HG03175 (cell line): Measurements from ENCODE around the gene RSU1.
"Not testable (repeated sequence)": the region's sequence is repeated elsewhere in the genome, so short reads cannot be mapped to it uniquely, and the experiment has no call there.

Experiments
- ATAC-seq: cut with Tn5 transposase; IDR thresholded peaks from one replicate; pipeline ENCODE4 v1.9.1; 2021; ENCODE audit warnings: mild to moderate bottlenecking, moderate library complexity; ENCODE audit not compliant: unreplicated experiment

RSU1 gene

GRCh38 chr10:16788125-16788524 lies 29.1 kb downstream of the RSU1 start:
- no peak for ATAC-seq

- no peak for ATAC-seq
Observed at GRCh38 chr10:16787361-16787791, 29.8 kb downstream of the RSU1 start.

- ATAC-seq = no peak
Observed at GRCh38 chr10:16780338-16780880, 36.8 kb downstream of the RSU1 start.

GRCh38 chr10:16779384-16779915 lies 37.8 kb downstream of the RSU1 start:
- peak; percentile 77 for ATAC-seq

GRCh38 chr10:16777473-16778370 lies 39.5 kb downstream of the RSU1 start:
- ATAC-seq = peak; percentile 51

- no peak for ATAC-seq
Observed at GRCh38 chr10:16776896-16777295, 40.3 kb downstream of the RSU1 start.

- no peak for ATAC-seq
Observed at GRCh38 chr10:16773334-16773733, 43.9 kb downstream of the RSU1 start.

- ATAC-seq = no peak
Observed at GRCh38 chr10:16770670-16771069, 46.6 kb downstream of the RSU1 start.

- ATAC-seq = no peak
Observed at GRCh38 chr10:16770141-16770540, 47.1 kb downstream of the RSU1 start.

- ATAC-seq = no peak
Observed at GRCh38 chr10:16769331-16769730, 47.9 kb downstream of the RSU1 start.

GRCh38 chr10:16768702-16769101 lies 48.5 kb downstream of the RSU1 start:
- ATAC-seq = no peak

- ATAC-seq = peak; percentile 75
Observed at GRCh38 chr10:16765509-16766375, 51.5 kb downstream of the RSU1 start.

GRCh38 chr10:16761300-16761699 lies 55.9 kb downstream of the RSU1 start:
- ATAC-seq = no peak

GRCh38 chr10:16756561-16757221 lies 60.5 kb downstream of the RSU1 start:
- ATAC-seq = no peak

- ATAC-seq = no peak
Observed at GRCh38 chr10:16754765-16755164, 62.5 kb downstream of the RSU1 start.

- not testable (repeated sequence) for ATAC-seq
Observed at GRCh38 chr10:16752849-16753248, 64.4 kb downstream of the RSU1 start.

- no peak for ATAC-seq
Observed at GRCh38 chr10:16752099-16752498, 65.1 kb downstream of the RSU1 start.

GRCh38 chr10:16751244-16751643 lies 66.0 kb downstream of the RSU1 start:
- no peak for ATAC-seq

GRCh38 chr10:16750461-16750860 lies 66.8 kb downstream of the RSU1 start:
- no peak for ATAC-seq

- no peak for ATAC-seq
Observed at GRCh38 chr10:16748749-16749148, 68.5 kb downstream of the RSU1 start.

GRCh38 chr10:16746856-16747255 lies 70.4 kb downstream of the RSU1 start:
- no peak for ATAC-seq
